Smooth muscle cell (in vitro differentiated cells): ENCODE results near the gene TXNDC17. TPM values are rescaled to one million over a fixed set of nuclear protein-coding genes. Genes with fewer than 3 reads are reported as not detected.
"Not testable (repeated sequence)": the region's sequence is repeated elsewhere in the genome, so short reads cannot be mapped to it uniquely, and the experiment has no call there.

Experiments
- DNase-seq: peaks from one replicate; lab custom pipeline; 2025; ENCODE audit not compliant: unreplicated experiment; lab: John Stamatoyannopoulos, UW
- H2AFZ ChIP-seq: fragments of 200-600 bp; sonication (generic); 2 replicates; pipeline ENCODE4 v1.6.0; 2016; ENCODE audit warnings: antibody characterized with exemption, low read depth, mild to moderate bottlenecking
- H3F3A ChIP-seq: fragments of 200-600 bp; sonication (generic); 2 replicates; pipeline ENCODE4 v1.6.0; 2017; ENCODE audit warnings: antibody characterized with exemption, low read depth
- H3K27ac ChIP-seq: fragments of 200-600 bp; sonication (generic); 2 replicates; pipeline ENCODE4 v1.5.1; 2016; ENCODE audit warnings: low read depth, mild to moderate bottlenecking
- H3K27me3 ChIP-seq: fragments of 200-600 bp; sonication (generic); 2 replicates; pipeline ENCODE4 v1.6.1; 2016; ENCODE audit warnings: low read depth, mild to moderate bottlenecking
- H3K36me3 ChIP-seq: fragments of 200-600 bp; sonication (generic); 2 replicates; pipeline ENCODE4 v1.5.1; 2016; ENCODE audit warnings: low read depth
- H3K4me1 ChIP-seq: fragments of 200-600 bp; sonication (generic); 2 replicates; pipeline ENCODE4 v1.5.1; 2016; ENCODE audit warnings: low read depth
- H3K4me2 ChIP-seq: fragments of 200-600 bp; sonication (generic); 2 replicates; pipeline ENCODE4 v1.6.0; 2016; ENCODE audit warnings: mild to moderate bottlenecking
- H3K4me3 ChIP-seq: fragments of 200-600 bp; sonication (generic); 2 replicates; pipeline ENCODE4 v1.5.1; 2016; ENCODE audit warnings: mild to moderate bottlenecking
- H3K79me2 ChIP-seq: fragments of 200-600 bp; sonication (generic); 2 replicates; pipeline ENCODE4 v1.6.0; 2016; ENCODE audit warnings: low read depth, mild to moderate bottlenecking
- H3K9ac ChIP-seq: fragments of 200-600 bp; sonication (generic); 2 replicates; pipeline ENCODE4 v1.6.0; 2016; ENCODE audit warnings: low read depth
- H3K9me3 ChIP-seq: fragments of 200-600 bp; sonication (generic); replicated peaks from 2 replicates; pipeline ENCODE4 v1.5.1; 2016; ENCODE audit warnings: low read depth
- H4K20me1 ChIP-seq: fragments of 200-600 bp; sonication (generic); 2 replicates; pipeline ENCODE4 v1.6.0; 2016; ENCODE audit warnings: low read depth
- CTCF ChIP-seq: fragments of 200-600 bp; sonication (generic); IDR thresholded peaks from 2 replicates; pipeline ENCODE4 v1.5.1; 2017; ENCODE audit warnings: borderline replicate concordance, mild to moderate bottlenecking, antibody characterized with exemption; ENCODE audit not compliant: insufficient read depth, poor library complexity, severe bottlenecking
- WGBS: methylation state at CpG from one replicate; pipeline ENCODE4 v1.1.7; 2016; ENCODE audit warnings: low lambda C conversion rate; 5-methylcytosine and 5-hydroxymethylcytosine counted together
- microRNA-seq: library from miRNA; unstranded; fragments of <30 nt; microRNA quantifications from one replicate; pipeline ENCODE4, GENCODE V29; 2016; ENCODE audit warnings: borderline number of aligned reads
- polyA plus RNA-seq: library from polyadenylated mRNA; unstranded; fragments of >200 nt; fragmentation: Nextera tagmentation; extraction: Ambion mirVana; gene quantifications from 2 replicates; pipeline ENCODE4 v1.2.1, GENCODE V29; 2016
- small RNA-seq: library from RNA; depleted of rRNA; stranded (forward); fragments of <200 nt; gene quantifications from one replicate; pipeline ENCODE3, GENCODE V24; 2014
- total RNA-seq: library from RNA; depleted of rRNA; stranded (reverse); fragments of >200 nt; gene quantifications from 2 replicates; pipeline ENCODE4 v1.2.3, GENCODE V29; 2014

Gene TXNDC17
- total and polyA plus RNA-seq, 2 experiments from 2014 or later: 363 to 431 TPM

- H3K4me2 ChIP-seq: no peak overlapping the region
- no peaks in the 10 kb centered on the region for H3K9me3 ChIP-seq
- no peak for TF ChIP-seq CTCF
- no peak overlapping the region for H3K27ac ChIP-seq
- peaks cover 11% of the 10 kb centered on the region for H3K27me3 ChIP-seq
- no peaks in the 10 kb centered on the region for H4K20me1 ChIP-seq
- no peaks in the 10 kb centered on the region for H3K4me1 ChIP-seq
- H3K9ac ChIP-seq: no peak overlapping the region
- 92% methylated on average over 3 of the region's 3 CpGs for WGBS
- no peaks in the 10 kb centered on the region for H3K36me3 ChIP-seq
- no peaks in the 10 kb centered on the region for H3F3A ChIP-seq
- no peak for DNase-seq
- H3K79me2 ChIP-seq: no peaks in the 10 kb centered on the region
- H3K4me3 ChIP-seq: no peak overlapping the region
- no peak overlapping the region for H2AFZ ChIP-seq
Observed at GRCh38 chr17:6691546-6691945, 50.7 kb downstream of the TXNDC17 start.

- not testable (repeated sequence) for H3K4me3 ChIP-seq, H3K4me1 ChIP-seq, H3K9ac ChIP-seq, H3K4me2 ChIP-seq, H3K79me2 ChIP-seq, H4K20me1 ChIP-seq, H3F3A ChIP-seq, H3K36me3 ChIP-seq, DNase-seq, H3K9me3 ChIP-seq, H3K27ac ChIP-seq, H3K27me3 ChIP-seq, H2AFZ ChIP-seq
- 88% methylated on average over 6 of the region's 6 CpGs for WGBS
Observed at GRCh38 chr17:6691958-6692357, 51.1 kb downstream of the TXNDC17 start.

Small RNA genes lying within 50 kb of the gene (microRNA-seq; reads per million reads assigned to microRNA genes)
- not detected for gene MIR4520-1
- gene MIR4520-2: not detected

Small RNA genes lying within 50 kb of the gene (small RNA-seq; reads per million reads assigned to genes)
- gene MIR4520-1 (0.11 reads per million), gene RNA5SP435 (0.32 reads per million, percentile 7 among the genes with 10 or more reads in this experiment)

Other genes starting within 250 kb of the TXNDC17 start
- not detected in 2 replicates for gene AIPL1, start 205.9 kb upstream of the TXNDC17 start, total RNA-seq
- gene AIPL1, start 205.9 kb upstream of the TXNDC17 start, polyA plus RNA-seq: not detected in 2 replicates
- gene PIMREG, start 196.6 kb upstream of the TXNDC17 start, total RNA-seq: 2.2 and 3.5 TPM in 2 replicates
- gene PIMREG, start 196.6 kb upstream of the TXNDC17 start, polyA plus RNA-seq: 10.3 and 11.7 TPM in 2 replicates
- 2.6 and 3.9 TPM in 2 replicates for gene PITPNM3, start 84.5 kb upstream of the TXNDC17 start, total RNA-seq
- gene PITPNM3, start 84.5 kb upstream of the TXNDC17 start, polyA plus RNA-seq: 2.4 and 3.7 TPM in 2 replicates
- gene KIAA0753, start 349 bp upstream of the TXNDC17 start, total RNA-seq: 15.0 and 22.0 TPM in 2 replicates
- gene KIAA0753, start 349 bp upstream of the TXNDC17 start, polyA plus RNA-seq: 4.9 and 6.3 TPM in 2 replicates
- gene MED31, start 10.5 kb downstream of the TXNDC17 start, total RNA-seq: 13.7 and 26.3 TPM in 2 replicates
- gene MED31, start 10.5 kb downstream of the TXNDC17 start, polyA plus RNA-seq: 57.5 and 59.1 TPM in 2 replicates
- gene C17orf100, start 10.7 kb downstream of the TXNDC17 start, total RNA-seq: 3.3 and 5.5 TPM in 2 replicates
- 5.8 and 6.5 TPM in 2 replicates for gene C17orf100, start 10.7 kb downstream of the TXNDC17 start, polyA plus RNA-seq
- 2.3 and 4.3 TPM in 2 replicates for gene SLC13A5, start 72.3 kb downstream of the TXNDC17 start, total RNA-seq
- gene SLC13A5, start 72.3 kb downstream of the TXNDC17 start, polyA plus RNA-seq: 0.22 TPM in 1 of 2 replicates, not detected in the other
- gene XAF1, start 115.0 kb downstream of the TXNDC17 start, total RNA-seq: 3.9 and 7.9 TPM in 2 replicates
- gene XAF1, start 115.0 kb downstream of the TXNDC17 start, polyA plus RNA-seq: 3.1 and 8.3 TPM in 2 replicates
- gene FBXO39, start 135.2 kb downstream of the TXNDC17 start, total RNA-seq: not detected in 2 replicates
- gene FBXO39, start 135.2 kb downstream of the TXNDC17 start, polyA plus RNA-seq: 0.78 TPM in 1 of 2 replicates, not detected in the other
- gene TEKT1, start 190.7 kb downstream of the TXNDC17 start, total RNA-seq: not detected in 2 replicates
- gene TEKT1, start 190.7 kb downstream of the TXNDC17 start, polyA plus RNA-seq: not detected in 2 replicates